Gastroesophageal sphincter (tissue), 4 donors: ENCODE measurements around the gene EXOC2. TPM values are rescaled to one million over a fixed set of nuclear protein-coding genes. Genes with fewer than 3 reads are reported as not detected.

Experiments used
- ATAC-seq: fragments of 150-250 bp; one replicate; pipeline ENCODE4 v1.9.1; 2016; ENCODE audit warnings: mild to moderate bottlenecking, moderate library complexity
- H3K27ac ChIP-seq, 4 donors: fragments of 200-600 bp; sonication (generic) in 3 of 4; 1 replicate in 3 of 4; 2 replicates in 1 of 4; pipeline ENCODE4 v1.5.1; 2016 to 2019
- H3K27me3 ChIP-seq: fragments of 200-600 bp; sonication (generic); one replicate; pipeline ENCODE4 v1.5.1; 2019
- H3K36me3 ChIP-seq, 2 donors: fragments of 200-600 bp; sonication (generic); one replicate each; pipeline ENCODE4 v1.5.1; 2019; ENCODE audit warnings: control low read depth in 1 of 2
- H3K4me1 ChIP-seq, 3 donors: fragments of 200-600 bp; sonication (generic); 1 replicate in 2 of 3; 2 replicates in 1 of 3; pipeline ENCODE4 v1.5.1; 2016 to 2019; ENCODE audit warnings: control low read depth in 2 of 3
- H3K4me3 ChIP-seq, 2 donors: fragments of 200-600 bp; sonication (generic); one replicate each; pipeline ENCODE4 v1.5.1; 2019; ENCODE audit warnings: mild to moderate bottlenecking in 1 of 2, moderate library complexity in 1 of 2
- H3K9me3 ChIP-seq, 3 donors: fragments of 200-600 bp; sonication (generic); one replicate each; pipeline ENCODE4 v1.5.1; 2017 to 2019; ENCODE audit warnings: control low read depth in 2 of 3
- CTCF ChIP-seq, 4 experiments: fragments of 200-600 bp in 2 of 4; fragments of 450-650 bp in 2 of 4; sonication (generic) in 1 of 4; IDR thresholded peaks; one replicate each; pipeline ENCODE4 v1.5.1; 2017 to 2019; ENCODE audit warnings: antibody characterized with exemption in 4 of 4, mild to moderate bottlenecking in 2 of 4, moderate library complexity in 2 of 4
- EP300 ChIP-seq: sonication (generic); formaldehyde crosslinking; IDR thresholded peaks from one replicate; pipeline ENCODE4 v1.6.1; 2017; ENCODE audit warnings: antibody characterized with exemption, mild to moderate bottlenecking
- POLR2A ChIP-seq, 2 donors: fragments of 450-650 bp; IDR thresholded peaks; one replicate each; pipeline ENCODE4 v1.6.1; 2017; ENCODE audit warnings: antibody characterized with exemption in 2 of 2, mild to moderate bottlenecking in 2 of 2, moderate library complexity in 1 of 2
- POLR2AphosphoS5 ChIP-seq: sonication (generic); formaldehyde crosslinking; IDR thresholded peaks from one replicate; pipeline ENCODE4 v1.6.1; 2017; ENCODE audit warnings: antibody characterized with exemption
- WGBS, 2 donors: methylation state at CpG; one replicate each; pipeline ENCODE4 v1.1.5; 2018; ENCODE audit warnings: low coverage in 1 of 2; 5-methylcytosine and 5-hydroxymethylcytosine counted together
- total RNA-seq, 4 donors: library from RNA; depleted of rRNA; stranded (reverse); fragments of >200 nt; gene quantifications; one replicate each; pipeline ENCODE4 v1.1.0, GENCODE V29; 2016

EXOC2 gene
- total RNA-seq, 4 donors from 2014 or later = 17.8 to 39.2 (median 25.8) TPM

GRCh38 chr6:508614-509013 is 184.3 kb downstream of the EXOC2 start:
- WGBS, 2 donors = 89 to 95% methylated on average over 3 of the region's 3 CpGs

GRCh38 chr6:508006-508405 is 184.9 kb downstream of the EXOC2 start:
- no peaks in the 10 kb centered on the region for H3K4me1 ChIP-seq
- H3K27ac ChIP-seq = no peak overlapping the region
- no peaks in the 10 kb centered on the region for H3K27me3 ChIP-seq
- H3K36me3 ChIP-seq = peaks cover 0 to 42% of the 10 kb centered on the region in 2 donors
- no peak overlapping the region for H3K4me3 ChIP-seq
- TF ChIP-seq EP300 = no peak
- no peak for TF ChIP-seq CTCF (IDR thresholded peaks at IDR 0.05)
- no peak for TF ChIP-seq POLR2AphosphoS5
- no peak for TF ChIP-seq POLR2A (IDR thresholded peaks at IDR 0.05)
- no peaks in the 10 kb centered on the region for H3K9me3 ChIP-seq
- 81 to 96% methylated on average over 3 to 9 of the region's 9 CpGs for WGBS, 2 donors
- no peak for ATAC-seq

More at GRCh38 chr6:508614-509013, 184.3 kb downstream of the EXOC2 start:
- no peaks in the 10 kb centered on the region for H3K4me1 ChIP-seq
- H3K4me3 ChIP-seq = no peak overlapping the region
- no peak overlapping the region for H3K27ac ChIP-seq
- TF ChIP-seq CTCF (IDR thresholded peaks at IDR 0.05) = no peak
- TF ChIP-seq EP300 = no peak
- no peak for TF ChIP-seq POLR2A (IDR thresholded peaks at IDR 0.05)
- TF ChIP-seq POLR2AphosphoS5 = no peak
- ATAC-seq = no peak
- H3K36me3 ChIP-seq = peaks cover 0 to 43% of the 10 kb centered on the region in 2 donors
- H3K9me3 ChIP-seq = no peaks in the 10 kb centered on the region
- no peaks in the 10 kb centered on the region for H3K27me3 ChIP-seq

GRCh38 chr6:506920-507622 is 185.9 kb downstream of the EXOC2 start:
- H3K27me3 ChIP-seq = no peaks in the 10 kb centered on the region
- peaks cover 0 to 36% of the 10 kb centered on the region in 2 donors for H3K36me3 ChIP-seq
- ATAC-seq = no peak
- H3K4me1 ChIP-seq = no peaks in the 10 kb centered on the region
- TF ChIP-seq POLR2A (IDR thresholded peaks at IDR 0.05) (no peak), EP300 (no peak), POLR2AphosphoS5 (no peak), CTCF (IDR thresholded peaks at IDR 0.05) (no peak)
- no peaks in the 10 kb centered on the region for H3K9me3 ChIP-seq
- H3K4me3 ChIP-seq = no peak overlapping the region
- no peak overlapping the region for H3K27ac ChIP-seq
- 40 to 69% methylated on average over 1 of the region's 1 CpG for WGBS, 2 donors

GRCh38 chr6:506508-506907 is 186.4 kb downstream of the EXOC2 start:
- H3K4me1 ChIP-seq = no peaks in the 10 kb centered on the region
- no peak overlapping the region for H3K4me3 ChIP-seq
- peaks cover 0 to 30% of the 10 kb centered on the region in 2 donors for H3K36me3 ChIP-seq
- no peaks in the 10 kb centered on the region for H3K9me3 ChIP-seq
- no peaks in the 10 kb centered on the region for H3K27me3 ChIP-seq
- TF ChIP-seq POLR2AphosphoS5 = no peak
- TF ChIP-seq EP300 = no peak
- TF ChIP-seq POLR2A (IDR thresholded peaks at IDR 0.05) = no peak
- TF ChIP-seq CTCF (IDR thresholded peaks at IDR 0.05) = no peak
- WGBS, 2 donors = 59 to 69% methylated on average over 4 of the region's 4 CpGs
- ATAC-seq = no peak
- H3K27ac ChIP-seq = no peak overlapping the region

- H3K36me3 ChIP-seq = peaks cover 0 to 23% of the 10 kb centered on the region in 2 donors
- 88% methylated on average over 7 to 9 of the region's 10 CpGs for whole genome bisulfite sequencing, 2 donors
- ATAC-seq = no peak
- no peaks in the 10 kb centered on the region for H3K4me1 ChIP-seq
- TF ChIP-seq POLR2A (IDR thresholded peaks at IDR 0.05) (no peak), CTCF (IDR thresholded peaks at IDR 0.05) (no peak), POLR2AphosphoS5 (no peak), EP300 (no peak)
- H3K4me3 ChIP-seq = no peak overlapping the region
- no peak overlapping the region for H3K27ac ChIP-seq
- no peaks in the 10 kb centered on the region for H3K9me3 ChIP-seq
- no peaks in the 10 kb centered on the region for H3K27me3 ChIP-seq
Measured at GRCh38 chr6:505374-505773, 187.6 kb downstream of the EXOC2 start.
